Measurements from ENCODE around the gene THAP12. TPM values are rescaled to one million over a fixed set of nuclear protein-coding genes. Genes with fewer than 3 reads are reported as not detected.

Gene THAP12
- total RNA-seq, 1 donor = 44.5 TPM

GRCh38 chr11:76419896-76420295 lies 39.0 kb upstream of the THAP12 start:
- Histone ChIP-seq H3K27me3 (ENCODE audit: insufficient read depth, low read length) (peaks cover 9% of the 10 kb centered on the region), H2AFZ (ENCODE audit: low read length) (no peak overlapping the region), H4K20me1 (ENCODE audit: insufficient read depth, low read length) (no peaks in the 10 kb centered on the region), H3K4me2 (ENCODE audit: insufficient read depth, low read length) (no peak overlapping the region), H3K4me1 (ENCODE audit: insufficient read depth, low read length) (no peaks in the 10 kb centered on the region), H3K4me3 (ENCODE audit: insufficient read depth, low read length) (no peak overlapping the region), H3K79me2 (ENCODE audit: insufficient read depth, low read length) (no peaks in the 10 kb centered on the region), H3K36me3 (ENCODE audit: insufficient read depth, low read length) (no peaks in the 10 kb centered on the region), H3K9me3 (ENCODE audit: low read depth, low read length) (no peaks in the 10 kb centered on the region), H3K27ac (ENCODE audit: low read depth, low read length) (no peak overlapping the region)
- no peak for DNase-seq (ENCODE audit: insufficient read length, low spot score, missing footprints)
- peak; percentile 33 for TF ChIP-seq CTCF (IDR thresholded peaks at IDR 0.05; ENCODE audit: extremely low read depth, low read depth, low read length)

GRCh38 chr11:76415073-76415472 lies 34.1 kb upstream of the THAP12 start:
- Histone ChIP-seq H3K9me3 (ENCODE audit: low read depth, low read length) (no peaks in the 10 kb centered on the region), H4K20me1 (ENCODE audit: insufficient read depth, low read length) (no peaks in the 10 kb centered on the region), H3K4me2 (ENCODE audit: insufficient read depth, low read length) (no peak overlapping the region), H3K27me3 (ENCODE audit: insufficient read depth, low read length) (peaks cover 20% of the 10 kb centered on the region), H2AFZ (ENCODE audit: low read length) (no peak overlapping the region), H3K4me1 (ENCODE audit: insufficient read depth, low read length) (no peaks in the 10 kb centered on the region), H3K36me3 (ENCODE audit: insufficient read depth, low read length) (no peaks in the 10 kb centered on the region), H3K27ac (ENCODE audit: low read depth, low read length) (no peak overlapping the region), H3K79me2 (ENCODE audit: insufficient read depth, low read length) (no peaks in the 10 kb centered on the region), H3K4me3 (ENCODE audit: insufficient read depth, low read length) (no peak overlapping the region)
- no peak for TF ChIP-seq CTCF (IDR thresholded peaks at IDR 0.05; ENCODE audit: extremely low read depth, low read depth, low read length)
- no peak for DNase-seq (ENCODE audit: insufficient read length, low spot score, missing footprints)

- peaks cover 17% of the 10 kb centered on the region for H3K27me3 ChIP-seq (ENCODE audit: insufficient read depth, low read length)
- no peak overlapping the region for H3K27ac ChIP-seq (ENCODE audit: low read depth, low read length)
- no peaks in the 10 kb centered on the region for H3K36me3 ChIP-seq (ENCODE audit: insufficient read depth, low read length)
- TF ChIP-seq CTCF (IDR thresholded peaks at IDR 0.05; ENCODE audit: extremely low read depth, low read depth, low read length) = no peak
- no peak for DNase-seq (ENCODE audit: insufficient read length, low spot score, missing footprints)
- H3K9me3 ChIP-seq (ENCODE audit: low read depth, low read length) = no peaks in the 10 kb centered on the region
- H3K4me2 ChIP-seq (ENCODE audit: insufficient read depth, low read length) = peak overlapping the region; percentile 28
- peak overlapping the region; percentile 25 for H3K4me3 ChIP-seq (ENCODE audit: insufficient read depth, low read length)
- H4K20me1 ChIP-seq (ENCODE audit: insufficient read depth, low read length) = no peaks in the 10 kb centered on the region
- H3K79me2 ChIP-seq (ENCODE audit: insufficient read depth, low read length) = no peaks in the 10 kb centered on the region
- H3K4me1 ChIP-seq (ENCODE audit: insufficient read depth, low read length) = no peaks in the 10 kb centered on the region
- peak overlapping the region; percentile 18 for H2AFZ ChIP-seq (ENCODE audit: low read length)
Measured at GRCh38 chr11:76410851-76411357, 30.0 kb upstream of the THAP12 start.

DNA sequence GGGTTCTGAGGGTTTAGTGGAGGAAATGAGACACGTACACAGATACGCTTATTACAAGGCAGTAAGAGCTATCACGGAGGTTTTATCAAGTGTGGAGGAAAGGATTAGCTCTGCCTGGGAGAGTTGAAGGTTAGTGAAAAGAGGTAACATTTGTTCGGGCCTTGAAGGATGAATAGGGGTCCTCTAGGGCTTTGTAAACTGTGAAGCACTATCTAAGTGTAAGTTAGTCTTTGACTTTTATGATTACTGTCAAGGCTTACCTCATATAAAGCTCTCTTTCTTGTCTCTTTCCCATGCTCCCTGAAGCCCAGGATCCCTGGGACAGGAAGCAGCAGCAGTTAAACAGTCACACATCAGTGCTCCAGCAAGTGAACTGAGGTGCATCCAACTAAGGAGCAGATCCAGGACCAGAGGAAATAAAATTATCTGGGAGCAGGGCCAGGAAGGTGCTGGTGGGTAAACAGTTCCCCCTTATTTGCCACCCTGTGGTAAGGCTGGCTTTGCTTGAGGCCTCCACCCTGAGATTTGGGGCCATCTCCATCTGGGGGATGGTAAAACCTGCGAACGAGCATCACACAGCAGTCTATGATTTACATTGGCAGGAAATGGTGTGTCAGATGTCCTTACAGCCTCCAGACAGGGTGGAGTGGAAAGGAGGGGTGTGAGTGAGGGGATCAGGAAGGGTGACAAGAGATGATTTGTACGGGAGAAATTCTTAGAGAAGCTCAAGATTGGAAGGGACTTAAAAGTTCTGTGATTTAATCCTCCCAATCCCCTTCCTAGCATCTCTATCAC lies 27.4 kb upstream of the THAP12 start:
- Histone ChIP-seq H4K20me1 (ENCODE audit: insufficient read depth, low read length) (no peaks in the 10 kb centered on the region), H3K27ac (ENCODE audit: low read depth, low read length) (no peak overlapping the region), H3K27me3 (ENCODE audit: insufficient read depth, low read length) (peaks cover 17% of the 10 kb centered on the region), H3K4me2 (ENCODE audit: insufficient read depth, low read length) (no peak overlapping the region), H3K36me3 (ENCODE audit: insufficient read depth, low read length) (no peaks in the 10 kb centered on the region), H3K4me3 (ENCODE audit: insufficient read depth, low read length) (no peak overlapping the region), H3K79me2 (ENCODE audit: insufficient read depth, low read length) (no peaks in the 10 kb centered on the region), H3K9me3 (ENCODE audit: low read depth, low read length) (no peaks in the 10 kb centered on the region), H3K4me1 (ENCODE audit: insufficient read depth, low read length) (no peaks in the 10 kb centered on the region), H2AFZ (ENCODE audit: low read length) (no peak overlapping the region)
- no peak for TF ChIP-seq CTCF (IDR thresholded peaks at IDR 0.05; ENCODE audit: extremely low read depth, low read depth, low read length)
- no peak for DNase-seq (ENCODE audit: insufficient read length, low spot score, missing footprints)

All from osteoblast (primary cell).